HFFc6 (cell line): ENCODE results near the gene KBTBD3. TPM values are rescaled to one million over a fixed set of nuclear protein-coding genes. Genes with fewer than 3 reads are reported as not detected.
"Not testable (repeated sequence)": the region's sequence is repeated elsewhere in the genome, so short reads cannot be mapped to it uniquely, and the experiment has no call there.

ENCODE experiments used
- DNase-seq: peaks from one replicate; pipeline ENCODE4 v3.0.0-alpha.2; 2018
- H3K27ac Mint-ChIP-seq: 2 replicates; pipeline ENCODE4 v1.8.0; 2020; ENCODE audit warnings: mild to moderate bottlenecking, mixed read lengths
- H3K27me3 Mint-ChIP-seq: 2 replicates; pipeline ENCODE4 v1.8.0; 2021; ENCODE audit warnings: mild to moderate bottlenecking, moderate library complexity, mixed read lengths; ENCODE audit not compliant: insufficient read depth
- H3K36me3 Mint-ChIP-seq: 2 replicates; pipeline ENCODE4 v1.8.0; 2021; ENCODE audit warnings: low read depth, mixed read lengths
- H3K4me1 Mint-ChIP-seq: 2 replicates; pipeline ENCODE4 v1.8.0; 2020; ENCODE audit warnings: low read depth, mixed read lengths
- H3K4me3 Mint-ChIP-seq: 2 replicates; pipeline ENCODE4 v1.8.0; 2020; ENCODE audit warnings: mild to moderate bottlenecking, moderate library complexity, mixed read lengths
- H3K9me3 Mint-ChIP-seq: 2 replicates; pipeline ENCODE4 v1.8.0; 2020; ENCODE audit warnings: mild to moderate bottlenecking, mixed read lengths
- CTCF ChIP-seq: fragments of 200-600 bp; sonication (generic); IDR thresholded peaks from 2 replicates; pipeline ENCODE4 v1.5.0; 2021; ENCODE audit warnings: antibody characterized with exemption, mild to moderate bottlenecking
- total RNA-seq, 6 experiments: library from RNA; stranded (reverse); fragmentation: NEBNext Ultra II Directional; extraction: Animal tissue kit (Norgen Biotek cat#: 25700); gene quantifications; 2 replicates in 1 of 6; 3 replicates in 5 of 6; pipeline ENCODE4 v1.2.3, GENCODE V29; 2021

The KBTBD3 gene
- total RNA-seq, 6 experiments from 2014 or later: 2.4 to 5.0 (median 4.0) TPM

GRCh38 chr11:106059617-106060016 is 17.5 kb downstream of the KBTBD3 start:
- no peaks in the 10 kb centered on the region for H3K27me3 Mint-ChIP-seq
- no peaks in the 10 kb centered on the region for H3K9me3 Mint-ChIP-seq
- no peak for DNase-seq
- no peaks in the 10 kb centered on the region for H3K4me1 Mint-ChIP-seq
- H3K36me3 Mint-ChIP-seq: no peaks in the 10 kb centered on the region
- H3K4me3 Mint-ChIP-seq: no peak overlapping the region
- H3K27ac Mint-ChIP-seq: no peak overlapping the region
- no peak for TF ChIP-seq CTCF

GRCh38 chr11:106058377-106058776 is 18.8 kb downstream of the KBTBD3 start:
- not testable (repeated sequence) for H3K27ac Mint-ChIP-seq, DNase-seq, H3K4me1 Mint-ChIP-seq, H3K27me3 Mint-ChIP-seq, H3K9me3 Mint-ChIP-seq, H3K4me3 Mint-ChIP-seq, H3K36me3 Mint-ChIP-seq

GRCh38 chr11:106051103-106051502 is 26.0 kb downstream of the KBTBD3 start:
- Mint-ChIP-seq H3K36me3 (no peaks in the 10 kb centered on the region), H3K4me1 (no peaks in the 10 kb centered on the region), H3K9me3 (no peaks in the 10 kb centered on the region), H3K27me3 (no peaks in the 10 kb centered on the region; the same call in 1 of the 2 replicates), H3K4me3 (no peak overlapping the region), H3K27ac (no peak overlapping the region)
- TF ChIP-seq CTCF: no peak
- DNase-seq: no peak

GRCh38 chr11:106049727-106050476 is 27.2 kb downstream of the KBTBD3 start:
- H3K36me3 Mint-ChIP-seq: no peaks in the 10 kb centered on the region
- TF ChIP-seq CTCF: no peak
- H3K27me3 Mint-ChIP-seq: no peaks in the 10 kb centered on the region; the same call in 1 of the 2 replicates
- no peak overlapping the region for H3K4me3 Mint-ChIP-seq
- H3K9me3 Mint-ChIP-seq: no peaks in the 10 kb centered on the region
- no peak for DNase-seq
- H3K4me1 Mint-ChIP-seq: no peaks in the 10 kb centered on the region
- no peak overlapping the region for H3K27ac Mint-ChIP-seq

GRCh38 chr11:106047631-106048030 is 29.5 kb downstream of the KBTBD3 start:
- TF ChIP-seq CTCF: no peak
- no peaks in the 10 kb centered on the region for H3K9me3 Mint-ChIP-seq
- no peaks in the 10 kb centered on the region; the same call in none of the 2 replicates for H3K27me3 Mint-ChIP-seq
- H3K4me1 Mint-ChIP-seq: no peaks in the 10 kb centered on the region
- H3K36me3 Mint-ChIP-seq: no peaks in the 10 kb centered on the region
- H3K4me3 Mint-ChIP-seq: no peak overlapping the region
- no peak overlapping the region for H3K27ac Mint-ChIP-seq
- DNase-seq: no peak

GRCh38 chr11:106043540-106043939 is 33.6 kb downstream of the KBTBD3 start:
- TF ChIP-seq CTCF: no peak
- Mint-ChIP-seq H3K27me3 (no peaks in the 10 kb centered on the region; the same call in none of the 2 replicates), H3K4me3 (no peak overlapping the region), H3K9me3 (no peaks in the 10 kb centered on the region), H3K36me3 (no peaks in the 10 kb centered on the region), H3K4me1 (no peaks in the 10 kb centered on the region), H3K27ac (no peak overlapping the region)
- DNase-seq: no peak
